ENCODE results near the gene GPC5. TPM values are rescaled to one million over a fixed set of nuclear protein-coding genes. Genes with fewer than 3 reads are reported as not detected.

GPC5 gene
- total and polyA plus RNA-seq, 2 donors: 0.25 to 0.28 TPM

GRCh38 chr13:92825938-92826596, 1427.6 kb downstream of the GPC5 start:
- Histone ChIP-seq H3K4me3 (ENCODE audit: low read length in 2 of 2) (no peak overlapping the region), H3K27ac (ENCODE audit: low read depth in 1 of 2, low read length in 1 of 2) (no peak overlapping the region), H3K9me3 (ENCODE audit: control insufficient read depth in 2 of 2, insufficient read depth in 1 of 2, low read length in 1 of 2) (no peaks in the 10 kb centered on the region), H3K4me1 (ENCODE audit: control insufficient read depth in 2 of 2, insufficient read depth in 2 of 2, low read length in 2 of 2) (no peaks in the 10 kb centered on the region), H3K36me3 (ENCODE audit: control insufficient read depth in 2 of 2, insufficient read depth in 2 of 2, low read length in 1 of 2) (no peaks in the 10 kb centered on the region), H3K27me3 (ENCODE audit: control insufficient read depth in 2 of 2, insufficient read depth in 1 of 2, low read length in 1 of 2) (no peaks in the 10 kb centered on the region)
- WGBS: 82% methylated on average over 5 of the region's 5 CpGs
- no peak for DNase-seq (ENCODE audit: low read depth in 6 of 9, low spot score in 9 of 9)

GRCh38 chr13:92827503-92827902, 1429.1 kb downstream of the GPC5 start:
- WGBS: 83% methylated on average over 4 of the region's 4 CpGs
- no peak overlapping the region for H3K4me3 ChIP-seq (ENCODE audit: low read length in 2 of 2)
- no peak overlapping the region for H3K27ac ChIP-seq (ENCODE audit: low read depth in 1 of 2, low read length in 1 of 2)
- H3K27me3 ChIP-seq (ENCODE audit: control insufficient read depth in 2 of 2, insufficient read depth in 1 of 2, low read length in 1 of 2): no peaks in the 10 kb centered on the region
- no peaks in the 10 kb centered on the region for H3K4me1 ChIP-seq (ENCODE audit: control insufficient read depth in 2 of 2, insufficient read depth in 2 of 2, low read length in 2 of 2)
- no peak for DNase-seq (ENCODE audit: low read depth in 6 of 9, low spot score in 9 of 9)
- H3K36me3 ChIP-seq (ENCODE audit: control insufficient read depth in 2 of 2, insufficient read depth in 2 of 2, low read length in 1 of 2): no peaks in the 10 kb centered on the region
- no peaks in the 10 kb centered on the region for H3K9me3 ChIP-seq (ENCODE audit: control insufficient read depth in 2 of 2, insufficient read depth in 1 of 2, low read length in 1 of 2)

DNA sequence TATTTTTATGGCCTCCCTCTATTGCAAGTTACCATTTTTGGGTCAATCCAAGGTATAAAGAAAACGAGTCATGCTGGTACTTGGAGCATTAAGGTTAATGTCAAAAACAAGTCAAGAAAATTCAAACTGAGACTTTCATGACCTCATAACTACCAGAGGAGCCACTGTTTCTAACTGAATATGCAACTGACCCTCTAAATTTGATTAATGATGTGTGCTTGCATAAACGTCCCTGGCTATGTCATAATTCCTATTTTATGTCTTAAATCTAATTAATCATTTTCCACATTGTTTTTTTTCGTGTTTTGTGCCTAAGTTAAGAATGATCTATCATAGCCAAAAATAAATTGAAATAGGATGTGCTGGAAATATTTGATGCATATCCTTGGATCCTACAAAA, 1431.5 kb downstream of the GPC5 start:
- Histone ChIP-seq H3K27ac (ENCODE audit: low read depth in 1 of 2, low read length in 1 of 2) (no peak overlapping the region), H3K27me3 (ENCODE audit: control insufficient read depth in 2 of 2, insufficient read depth in 1 of 2, low read length in 1 of 2) (no peaks in the 10 kb centered on the region), H3K4me1 (ENCODE audit: control insufficient read depth in 2 of 2, insufficient read depth in 2 of 2, low read length in 2 of 2) (no peaks in the 10 kb centered on the region), H3K36me3 (ENCODE audit: control insufficient read depth in 2 of 2, insufficient read depth in 2 of 2, low read length in 1 of 2) (no peaks in the 10 kb centered on the region), H3K9me3 (ENCODE audit: control insufficient read depth in 2 of 2, insufficient read depth in 1 of 2, low read length in 1 of 2) (no peaks in the 10 kb centered on the region), H3K4me3 (ENCODE audit: low read length in 2 of 2) (no peak overlapping the region)
- WGBS: 70% methylated on average over 3 of the region's 3 CpGs
- DNase-seq (ENCODE audit: low read depth in 6 of 9, low spot score in 9 of 9): no peak

DNA sequence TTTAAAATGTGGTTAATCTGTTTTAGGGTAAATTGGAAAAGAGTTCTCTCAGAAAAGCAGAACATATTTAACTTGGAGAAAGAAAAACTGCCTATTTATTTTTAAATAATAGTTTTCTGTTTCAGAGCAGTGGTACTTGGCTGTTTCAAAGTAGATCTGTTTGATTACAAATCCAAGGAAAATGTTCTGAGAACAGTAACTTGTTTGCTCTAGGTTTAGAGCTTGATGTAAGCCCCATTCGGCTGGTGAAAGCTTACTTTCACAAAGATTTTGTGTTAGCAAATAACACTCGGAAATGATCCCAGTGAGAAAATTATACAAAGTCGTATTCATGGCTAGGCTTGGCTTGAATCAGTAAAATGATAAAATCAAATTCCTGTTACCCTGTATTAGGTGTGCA, 1432.4 kb downstream of the GPC5 start:
- Histone ChIP-seq H3K4me3 (ENCODE audit: low read length in 2 of 2) (no peak overlapping the region), H3K4me1 (ENCODE audit: control insufficient read depth in 2 of 2, insufficient read depth in 2 of 2, low read length in 2 of 2) (no peaks in the 10 kb centered on the region)
- DNase-seq (ENCODE audit: low read depth in 6 of 9, low spot score in 9 of 9): no peak

GRCh38 chr13:92833071-92833470, 1434.7 kb downstream of the GPC5 start:
- no peaks in the 10 kb centered on the region for H3K27me3 ChIP-seq (ENCODE audit: control insufficient read depth in 2 of 2, insufficient read depth in 1 of 2, low read length in 1 of 2)
- DNase-seq (ENCODE audit: low read depth in 6 of 9, low spot score in 9 of 9): no peak
- H3K9me3 ChIP-seq (ENCODE audit: control insufficient read depth in 2 of 2, insufficient read depth in 1 of 2, low read length in 1 of 2): no peaks in the 10 kb centered on the region
- no peaks in the 10 kb centered on the region for H3K36me3 ChIP-seq (ENCODE audit: control insufficient read depth in 2 of 2, insufficient read depth in 2 of 2, low read length in 1 of 2)
- no peak overlapping the region for H3K27ac ChIP-seq (ENCODE audit: low read depth in 1 of 2, low read length in 1 of 2)
- H3K4me3 ChIP-seq (ENCODE audit: low read length in 2 of 2): no peak overlapping the region
- WGBS: 98% methylated on average over 1 of the region's 1 CpG
- H3K4me1 ChIP-seq (ENCODE audit: control insufficient read depth in 2 of 2, insufficient read depth in 2 of 2, low read length in 2 of 2): no peaks in the 10 kb centered on the region

More for the DNA sequence above, 1432.4 kb downstream of the GPC5 start:
- WGBS: 89% methylated on average over 3 of the region's 3 CpGs
- H3K36me3 ChIP-seq (ENCODE audit: control insufficient read depth in 2 of 2, insufficient read depth in 2 of 2, low read length in 1 of 2): no peaks in the 10 kb centered on the region
- no peak overlapping the region for H3K27ac ChIP-seq (ENCODE audit: low read depth in 1 of 2, low read length in 1 of 2)
- H3K9me3 ChIP-seq (ENCODE audit: control insufficient read depth in 2 of 2, insufficient read depth in 1 of 2, low read length in 1 of 2): no peaks in the 10 kb centered on the region
- no peaks in the 10 kb centered on the region for H3K27me3 ChIP-seq (ENCODE audit: control insufficient read depth in 2 of 2, insufficient read depth in 1 of 2, low read length in 1 of 2)

DNA sequence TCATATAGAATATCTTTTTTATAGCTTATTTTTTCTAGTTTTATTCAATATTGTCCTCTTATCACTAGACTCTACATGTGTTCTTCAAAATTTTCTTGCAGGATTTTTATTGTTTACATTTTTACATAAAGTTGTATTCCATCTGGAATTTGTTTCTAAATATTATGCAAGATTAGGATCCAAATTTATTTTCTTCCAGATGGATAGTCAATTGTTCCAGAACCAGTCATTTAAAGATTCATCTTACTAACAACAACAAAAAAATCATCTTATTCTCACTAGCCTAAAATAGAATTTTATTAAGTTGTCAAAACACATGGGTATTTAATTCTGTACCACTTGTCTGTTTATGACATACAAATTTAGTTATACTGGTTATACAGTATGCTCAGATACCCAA, 1437.8 kb downstream of the GPC5 start:
- no peaks in the 10 kb centered on the region for H3K4me1 ChIP-seq (ENCODE audit: control insufficient read depth in 2 of 2, insufficient read depth in 2 of 2, low read length in 2 of 2)
- H3K4me3 ChIP-seq (ENCODE audit: low read length in 2 of 2): no peak overlapping the region
- no peak overlapping the region for H3K27ac ChIP-seq (ENCODE audit: low read depth in 1 of 2, low read length in 1 of 2)
- no peaks in the 10 kb centered on the region for H3K27me3 ChIP-seq (ENCODE audit: control insufficient read depth in 2 of 2, insufficient read depth in 1 of 2, low read length in 1 of 2)
- no peak for DNase-seq (ENCODE audit: low read depth in 6 of 9, low spot score in 9 of 9)
- no peaks in the 10 kb centered on the region for H3K36me3 ChIP-seq (ENCODE audit: control insufficient read depth in 2 of 2, insufficient read depth in 2 of 2, low read length in 1 of 2)
- no peaks in the 10 kb centered on the region for H3K9me3 ChIP-seq (ENCODE audit: control insufficient read depth in 2 of 2, insufficient read depth in 1 of 2, low read length in 1 of 2)

DNA sequence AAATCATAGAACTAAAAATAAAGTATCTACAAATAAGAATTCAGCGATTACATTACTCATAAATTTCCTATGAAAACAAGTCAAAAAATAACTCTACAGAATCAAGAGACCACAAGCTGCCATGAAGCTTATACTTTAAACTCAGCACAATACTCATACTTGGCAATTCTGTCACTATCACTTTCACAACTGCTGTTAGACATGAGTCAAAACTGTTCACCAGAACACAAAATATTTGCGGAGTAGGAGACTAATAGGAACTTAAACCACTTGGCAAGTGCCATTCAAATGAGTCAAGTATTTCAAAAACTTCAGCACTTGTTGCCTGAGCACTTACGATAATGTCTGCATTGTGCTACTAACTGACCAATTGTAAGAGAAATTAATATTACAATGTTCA, 1440.4 kb downstream of the GPC5 start:
- no peaks in the 10 kb centered on the region for H3K4me1 ChIP-seq (ENCODE audit: control insufficient read depth in 2 of 2, insufficient read depth in 2 of 2, low read length in 2 of 2)
- no peak overlapping the region for H3K4me3 ChIP-seq (ENCODE audit: low read length in 2 of 2)
- H3K36me3 ChIP-seq (ENCODE audit: control insufficient read depth in 2 of 2, insufficient read depth in 2 of 2, low read length in 1 of 2): no peaks in the 10 kb centered on the region
- WGBS: 93% methylated on average over 3 of the region's 3 CpGs
- no peaks in the 10 kb centered on the region for H3K27me3 ChIP-seq (ENCODE audit: control insufficient read depth in 2 of 2, insufficient read depth in 1 of 2, low read length in 1 of 2)
- H3K9me3 ChIP-seq (ENCODE audit: control insufficient read depth in 2 of 2, insufficient read depth in 1 of 2, low read length in 1 of 2): no peaks in the 10 kb centered on the region
- no peak overlapping the region for H3K27ac ChIP-seq (ENCODE audit: low read depth in 1 of 2, low read length in 1 of 2)
- no peak for DNase-seq (ENCODE audit: low read depth in 6 of 9, low spot score in 9 of 9)

GRCh38 chr13:92842145-92842544, 1443.7 kb downstream of the GPC5 start:
- Histone ChIP-seq H3K27me3 (ENCODE audit: control insufficient read depth in 2 of 2, insufficient read depth in 1 of 2, low read length in 1 of 2) (no peaks in the 10 kb centered on the region), H3K27ac (ENCODE audit: low read depth in 1 of 2, low read length in 1 of 2) (no peak overlapping the region), H3K9me3 (ENCODE audit: control insufficient read depth in 2 of 2, insufficient read depth in 1 of 2, low read length in 1 of 2) (no peaks in the 10 kb centered on the region), H3K4me1 (ENCODE audit: control insufficient read depth in 2 of 2, insufficient read depth in 2 of 2, low read length in 2 of 2) (no peaks in the 10 kb centered on the region), H3K36me3 (ENCODE audit: control insufficient read depth in 2 of 2, insufficient read depth in 2 of 2, low read length in 1 of 2) (no peaks in the 10 kb centered on the region), H3K4me3 (ENCODE audit: low read length in 2 of 2) (no peak overlapping the region)
- WGBS: 94% methylated on average over 2 of the region's 2 CpGs
- no peak for DNase-seq (ENCODE audit: low read depth in 6 of 9, low spot score in 9 of 9)

DNA sequence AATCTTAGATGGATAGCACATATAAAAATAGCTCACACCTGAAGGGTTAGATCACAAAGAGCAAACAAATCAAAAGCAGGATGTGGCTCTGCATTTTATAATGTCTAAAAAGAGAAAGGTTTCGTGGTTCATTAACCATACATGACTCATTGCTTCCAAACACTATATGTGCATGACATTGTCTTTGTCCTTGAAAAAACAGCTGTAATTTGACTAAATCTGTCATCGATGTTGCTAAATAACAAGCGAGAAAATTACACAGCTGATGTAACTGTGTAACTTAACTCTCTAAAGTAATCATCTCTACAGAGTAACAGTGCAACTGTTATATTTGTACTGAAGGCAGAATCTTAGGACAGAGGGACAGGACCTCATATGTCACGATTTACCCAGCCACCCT, 1445.1 kb downstream of the GPC5 start:
- H3K9me3 ChIP-seq (ENCODE audit: control insufficient read depth in 2 of 2, insufficient read depth in 1 of 2, low read length in 1 of 2): no peaks in the 10 kb centered on the region
- no peak for DNase-seq (ENCODE audit: low read depth in 6 of 9, low spot score in 9 of 9)
- no peak overlapping the region for H3K27ac ChIP-seq (ENCODE audit: low read depth in 1 of 2, low read length in 1 of 2)

DNA sequence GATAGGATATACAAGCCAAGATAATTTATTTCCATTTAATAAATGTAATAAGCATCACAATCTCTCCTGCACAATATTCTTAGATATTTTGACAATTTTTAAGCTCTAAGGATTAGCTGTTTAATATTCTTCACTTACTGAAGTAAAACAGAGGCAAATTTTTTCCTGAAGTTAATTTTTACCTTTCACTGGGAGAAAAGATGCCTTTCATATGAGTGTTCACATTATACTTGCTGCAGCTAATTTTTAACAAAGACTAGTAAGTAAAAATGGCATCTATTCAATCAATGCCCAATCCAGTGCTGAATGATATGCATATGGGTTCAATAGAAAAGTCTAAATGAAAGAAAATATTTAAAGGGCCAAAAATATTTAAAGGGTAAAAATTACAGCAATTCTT, 1451.0 kb downstream of the GPC5 start:
- DNase-seq (ENCODE audit: low read depth in 6 of 9, low spot score in 9 of 9): no peak
- Histone ChIP-seq H3K4me1 (ENCODE audit: control insufficient read depth in 2 of 2, insufficient read depth in 2 of 2, low read length in 2 of 2) (no peaks in the 10 kb centered on the region), H3K4me3 (ENCODE audit: low read length in 2 of 2) (no peak overlapping the region), H3K27ac (ENCODE audit: low read depth in 1 of 2, low read length in 1 of 2) (no peak overlapping the region), H3K9me3 (ENCODE audit: control insufficient read depth in 2 of 2, insufficient read depth in 1 of 2, low read length in 1 of 2) (peaks cover 0 to 4% of the 10 kb centered on the region in 2 donors), H3K27me3 (ENCODE audit: control insufficient read depth in 2 of 2, insufficient read depth in 1 of 2, low read length in 1 of 2) (no peaks in the 10 kb centered on the region), H3K36me3 (ENCODE audit: control insufficient read depth in 2 of 2, insufficient read depth in 2 of 2, low read length in 1 of 2) (no peaks in the 10 kb centered on the region)

More for the DNA sequence above, 1445.1 kb downstream of the GPC5 start:
- Histone ChIP-seq H3K4me1 (ENCODE audit: control insufficient read depth in 2 of 2, insufficient read depth in 2 of 2, low read length in 2 of 2) (no peaks in the 10 kb centered on the region), H3K36me3 (ENCODE audit: control insufficient read depth in 2 of 2, insufficient read depth in 2 of 2, low read length in 1 of 2) (no peaks in the 10 kb centered on the region), H3K27me3 (ENCODE audit: control insufficient read depth in 2 of 2, insufficient read depth in 1 of 2, low read length in 1 of 2) (no peaks in the 10 kb centered on the region), H3K4me3 (ENCODE audit: low read length in 2 of 2) (no peak overlapping the region)
- 78% methylated on average over 4 of the region's 4 CpGs for WGBS

All from thymus (tissue), 11 donors.